COLO668 (cell line): ENCODE results near the gene BCAT1.

Experiments used
- DNase-seq: peaks from one replicate; lab custom pipeline; 2025; ENCODE audit not compliant: unreplicated experiment; lab: John Stamatoyannopoulos, UW

BCAT1 gene

DNA sequence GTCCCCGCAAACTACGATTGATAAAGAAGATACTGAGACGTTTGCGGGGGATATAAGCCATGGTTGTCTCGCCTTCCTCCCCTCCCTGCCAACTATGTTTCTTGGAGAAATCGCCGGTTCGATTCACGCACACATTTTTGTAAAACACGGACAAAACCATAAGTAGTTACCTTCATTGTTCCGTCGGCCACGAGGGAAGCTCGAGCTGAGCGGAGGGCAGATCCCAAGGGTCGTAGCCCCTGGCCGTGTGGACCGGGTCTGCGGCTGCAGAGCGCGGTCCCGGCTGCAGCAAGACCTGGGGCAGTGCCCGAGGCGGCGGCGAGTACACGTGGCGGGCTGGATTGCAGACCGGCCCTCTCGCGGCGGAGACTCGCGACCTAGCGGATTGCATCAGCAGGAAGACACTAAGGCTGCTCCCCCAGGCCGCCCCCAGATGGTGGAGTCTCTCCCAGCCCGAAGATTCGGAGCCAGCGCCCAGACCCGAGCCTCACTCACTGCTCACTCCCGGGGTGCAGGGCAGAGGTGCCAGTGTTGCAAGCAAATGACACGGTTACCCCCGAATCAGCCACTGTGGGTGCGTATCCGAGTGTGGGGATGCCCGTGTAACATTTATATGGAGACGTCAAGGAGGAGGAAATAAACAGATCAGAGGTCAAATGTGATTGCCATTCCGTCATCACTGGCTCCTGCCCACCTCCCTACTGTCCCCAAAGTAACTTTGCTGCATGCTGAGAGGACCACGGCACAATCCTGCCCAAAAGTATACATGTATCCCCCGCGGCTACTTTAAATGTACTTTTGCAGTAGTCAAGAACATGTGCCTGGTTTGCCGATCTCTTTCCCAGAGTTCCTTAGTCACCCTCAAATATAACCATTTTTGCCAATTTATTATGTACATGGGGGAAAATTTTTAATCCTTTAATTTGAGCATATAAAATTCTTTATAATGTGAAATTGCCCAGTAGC is at the start of gene BCAT1:
Gene BCAT1 (minus strand): TSS at position 345 of the 966 bp plus-strand sequence. CDS start 169 bp downstream, at position 176.
- peak; percentile 20 for DNase-seq

- no peak for DNase-seq
These were observed 49.2 kb upstream of the BCAT1 start for GRCh38 chr12:24997970-24998582.

DNA sequence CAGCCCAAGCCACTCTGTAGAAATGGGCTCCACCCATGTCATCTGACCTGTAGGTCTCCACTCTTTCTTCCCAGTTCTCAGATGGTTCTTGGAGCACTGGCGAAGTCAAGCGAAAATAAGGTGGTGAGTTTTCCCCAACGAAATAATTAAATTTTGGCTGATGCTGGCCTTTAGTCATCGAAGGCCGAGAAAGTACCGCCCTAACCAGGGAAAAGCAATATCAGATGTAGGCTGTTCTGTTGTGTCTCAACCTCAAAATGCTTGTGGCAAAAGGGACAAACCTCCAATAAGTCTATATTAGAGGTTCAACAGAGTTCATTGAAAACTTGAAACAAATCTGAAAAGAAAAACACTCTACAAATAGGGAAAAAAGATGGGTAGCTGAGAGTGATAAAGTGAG is 48.6 kb upstream of the BCAT1 start:
- DNase-seq, result no peak

GRCh38 chr12:24996820-24997219 is 47.9 kb upstream of the BCAT1 start:
- no peak for DNase-seq

GRCh38 chr12:24996102-24996797 is 47.3 kb upstream of the BCAT1 start:
- DNase-seq, result no peak

GRCh38 chr12:24993793-24994192 is 44.9 kb upstream of the BCAT1 start:
- no peak for DNase-seq

DNA sequence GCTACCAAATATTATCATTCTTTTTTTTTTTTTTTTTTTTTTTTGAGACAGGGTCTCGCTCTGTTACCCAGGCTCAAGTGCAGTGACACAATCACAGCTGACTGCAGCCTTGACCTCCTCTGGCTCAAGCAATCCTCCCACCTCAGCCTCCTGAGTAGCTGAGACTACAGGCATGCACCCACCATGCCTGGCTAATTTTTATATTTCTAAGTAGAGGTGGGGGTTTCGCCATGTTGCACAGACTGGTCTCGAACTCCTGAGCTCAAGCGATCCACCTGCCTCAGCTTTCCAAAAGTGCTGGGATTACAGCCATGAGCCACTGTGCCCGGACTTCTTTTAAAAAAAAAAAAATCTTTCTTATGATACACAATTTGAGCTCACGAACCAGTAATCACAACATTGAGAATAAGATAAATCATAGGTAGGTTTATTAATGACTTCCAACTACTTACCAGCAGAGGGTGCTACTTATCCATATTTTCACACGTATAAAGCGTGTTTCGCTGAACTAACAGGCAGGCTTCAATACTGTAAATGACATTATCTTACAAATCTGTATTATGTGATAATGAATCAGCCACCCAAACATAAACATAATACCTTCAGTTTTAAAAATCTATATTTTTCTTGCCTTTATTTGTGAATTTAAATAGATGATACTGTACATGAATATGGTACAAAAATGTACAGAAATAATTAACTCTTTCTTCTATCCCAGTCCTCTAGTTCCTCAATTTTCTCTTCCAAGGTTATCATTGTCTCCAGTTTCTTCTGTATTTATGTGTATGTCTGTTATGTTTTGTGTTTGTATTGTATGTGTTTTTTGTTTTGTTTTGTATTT is 42.5 kb upstream of the BCAT1 start:
- DNase-seq, result no peak

- no peak for DNase-seq
These were observed 40.3 kb upstream of the BCAT1 start for GRCh38 chr12:24989216-24989615.

GRCh38 chr12:24982250-24982649 is 33.3 kb upstream of the BCAT1 start:
- no peak for DNase-seq

DNA sequence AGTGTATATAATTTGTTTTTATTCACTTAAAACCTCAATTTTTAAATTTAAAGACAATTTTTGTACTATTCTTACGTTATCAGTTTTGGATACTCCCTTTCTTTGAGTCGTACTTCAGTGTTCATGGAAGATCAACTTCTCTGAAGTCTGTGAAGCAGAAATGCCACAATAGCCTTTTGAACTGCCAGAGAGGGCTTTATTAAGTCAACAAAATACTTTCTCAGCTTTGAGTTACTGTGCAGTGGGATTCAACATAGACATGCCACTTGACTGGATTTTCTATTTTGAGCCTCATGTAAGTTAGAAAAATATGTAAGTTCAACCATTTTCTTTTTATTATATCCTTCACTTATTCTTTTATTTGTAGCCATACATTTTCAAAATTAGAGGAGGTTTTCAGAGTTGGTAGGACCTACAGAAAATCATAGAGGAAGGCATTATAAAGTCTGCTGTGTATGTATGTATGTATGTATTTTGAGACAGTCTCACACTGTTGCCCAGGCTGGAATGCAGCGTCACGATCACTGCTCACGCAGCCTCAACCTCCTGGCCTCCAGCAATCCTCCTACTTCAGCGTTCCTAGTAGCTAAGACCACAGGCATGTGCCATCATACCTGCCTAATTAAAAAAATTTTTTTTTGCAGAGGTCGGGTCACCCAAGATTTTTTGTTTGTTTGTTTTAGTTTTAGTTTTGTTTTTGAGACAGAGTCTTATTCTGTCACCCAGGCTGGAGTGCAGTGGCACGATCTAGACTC is 31.3 kb upstream of the BCAT1 start:
- no peak for DNase-seq

GRCh38 chr12:24979329-24979728 is 30.4 kb upstream of the BCAT1 start:
- DNase-seq, result no peak

DNA sequence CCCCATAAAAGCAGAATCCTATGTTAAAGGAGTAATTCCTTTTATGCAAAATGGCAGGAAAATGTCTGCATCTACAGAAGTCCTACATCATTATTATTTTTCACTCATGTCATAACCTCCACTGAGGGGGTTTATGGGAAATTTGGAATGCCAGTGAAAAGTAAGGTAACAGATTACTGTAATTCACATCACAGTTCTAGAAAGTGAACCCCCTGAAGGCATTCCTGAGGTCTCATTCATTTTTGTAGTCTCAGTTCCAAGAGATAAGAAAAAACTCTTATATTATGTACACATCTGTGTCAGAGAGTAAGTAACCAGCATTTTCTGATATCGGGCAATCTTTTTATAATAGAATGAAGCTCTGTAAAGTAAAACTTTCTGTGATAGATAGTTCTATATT is 28.8 kb upstream of the BCAT1 start:
- no peak for DNase-seq

GRCh38 chr12:24977060-24977459 is 28.2 kb upstream of the BCAT1 start:
- DNase-seq, result no peak

GRCh38 chr12:24975425-24975824 is 26.5 kb upstream of the BCAT1 start:
- no peak for DNase-seq

DNA sequence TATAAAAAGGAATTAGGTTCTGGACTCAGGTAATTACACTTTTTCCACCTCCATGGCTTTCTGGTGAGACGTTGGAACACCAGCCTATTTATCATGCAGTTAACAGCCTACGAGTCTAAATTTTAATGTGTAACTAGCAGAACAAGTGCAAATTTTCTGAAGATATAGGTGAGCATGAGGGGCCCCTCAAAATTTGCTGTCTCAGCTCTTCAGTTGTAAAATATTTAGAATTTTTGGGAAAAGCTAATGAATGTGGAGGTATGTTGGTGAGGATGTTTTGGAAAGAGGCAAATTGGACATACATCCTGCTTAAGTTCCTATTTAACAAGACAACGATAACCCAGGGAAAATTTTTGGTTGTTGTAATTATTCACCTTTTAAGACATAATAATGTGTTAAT is 25.3 kb upstream of the BCAT1 start:
- no peak for DNase-seq

DNA sequence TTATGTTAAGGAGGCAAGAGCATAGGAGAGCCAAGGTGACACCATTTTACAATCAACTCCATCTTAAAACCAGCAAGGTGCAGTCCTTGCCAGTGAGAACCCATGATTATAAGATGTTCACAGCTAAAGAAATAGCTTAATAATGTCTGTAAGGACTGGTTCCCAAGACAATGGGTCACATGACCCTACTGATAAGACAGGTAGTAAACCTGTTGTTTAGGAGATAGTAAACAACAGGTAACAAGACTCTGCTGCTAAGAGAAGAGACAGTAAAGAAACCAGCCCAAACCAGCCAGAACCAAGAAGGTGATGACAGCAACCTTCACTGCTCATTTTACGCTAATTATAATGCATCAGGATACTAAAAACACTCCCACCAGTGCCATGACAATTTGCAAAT is 23.2 kb upstream of the BCAT1 start:
- no peak for DNase-seq

DNA sequence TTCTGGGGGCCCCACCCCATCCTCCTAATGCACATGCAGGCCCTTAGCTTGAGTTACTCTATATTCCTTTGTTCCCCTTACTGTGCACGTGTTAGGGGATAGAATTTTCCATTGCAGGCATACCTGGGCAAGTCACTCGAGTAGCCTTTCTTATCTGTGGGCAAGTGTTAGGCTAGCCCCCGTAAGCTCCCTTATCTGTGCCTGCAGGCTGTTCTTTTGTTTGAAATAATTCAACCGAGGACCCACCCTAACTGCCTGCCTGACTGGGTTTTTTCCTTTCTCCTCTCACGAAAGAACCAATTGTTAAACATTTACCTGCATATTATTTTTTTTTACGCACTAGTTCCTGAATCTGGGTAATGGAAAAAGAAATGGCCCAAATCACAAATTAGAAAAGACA is 21.3 kb upstream of the BCAT1 start:
- DNase-seq, result no peak

GRCh38 chr12:24966951-24967564 is 18.2 kb upstream of the BCAT1 start:
- DNase-seq, result no peak

- no peak for DNase-seq
These were observed 15.4 kb upstream of the BCAT1 start for GRCh38 chr12:24964342-24964741.
